Astrocyte of the spinal cord (primary cell): ENCODE measurements around the gene MSL1.
A peak's percentile ranks its signal among the peaks of the same experiment; 100 is the strongest.

Source experiments
- DNase-seq: peaks from one replicate; pipeline ENCODE4 v3.0.0; 2011; ENCODE audit warnings: low read depth, low spot score
- H3K4me3 ChIP-seq: 2 replicates; pipeline ENCODE4 v1.5.1; 2011; ENCODE audit warnings: low read depth, mild to moderate bottlenecking, low read length, moderate library complexity
- in situ Hi-C: cut with HindIII; loops from 2 replicates; pipeline ENCODE4 v1.10.0; 2017; ENCODE audit warnings: low sequenced_read_pairs
- TF ChIP-seq, protein P1 (sequence below): IDR thresholded peaks from 2 replicates; pipeline ENCODE4 v1.5.1; 2012; ENCODE audit warnings: low read depth, mild to moderate bottlenecking, low read length, inconsistent platforms

The MSL1 gene, protein sequence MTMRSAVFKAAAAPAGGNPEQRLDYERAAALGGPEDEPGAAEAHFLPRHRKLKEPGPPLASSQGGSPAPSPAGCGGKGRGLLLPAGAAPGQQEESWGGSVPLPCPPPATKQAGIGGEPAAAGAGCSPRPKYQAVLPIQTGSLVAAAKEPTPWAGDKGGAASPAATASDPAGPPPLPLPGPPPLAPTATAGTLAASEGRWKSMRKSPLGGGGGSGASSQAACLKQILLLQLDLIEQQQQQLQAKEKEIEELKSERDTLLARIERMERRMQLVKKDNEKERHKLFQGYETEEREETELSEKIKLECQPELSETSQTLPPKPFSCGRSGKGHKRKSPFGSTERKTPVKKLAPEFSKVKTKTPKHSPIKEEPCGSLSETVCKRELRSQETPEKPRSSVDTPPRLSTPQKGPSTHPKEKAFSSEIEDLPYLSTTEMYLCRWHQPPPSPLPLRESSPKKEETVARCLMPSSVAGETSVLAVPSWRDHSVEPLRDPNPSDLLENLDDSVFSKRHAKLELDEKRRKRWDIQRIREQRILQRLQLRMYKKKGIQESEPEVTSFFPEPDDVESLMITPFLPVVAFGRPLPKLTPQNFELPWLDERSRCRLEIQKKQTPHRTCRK

DNA sequence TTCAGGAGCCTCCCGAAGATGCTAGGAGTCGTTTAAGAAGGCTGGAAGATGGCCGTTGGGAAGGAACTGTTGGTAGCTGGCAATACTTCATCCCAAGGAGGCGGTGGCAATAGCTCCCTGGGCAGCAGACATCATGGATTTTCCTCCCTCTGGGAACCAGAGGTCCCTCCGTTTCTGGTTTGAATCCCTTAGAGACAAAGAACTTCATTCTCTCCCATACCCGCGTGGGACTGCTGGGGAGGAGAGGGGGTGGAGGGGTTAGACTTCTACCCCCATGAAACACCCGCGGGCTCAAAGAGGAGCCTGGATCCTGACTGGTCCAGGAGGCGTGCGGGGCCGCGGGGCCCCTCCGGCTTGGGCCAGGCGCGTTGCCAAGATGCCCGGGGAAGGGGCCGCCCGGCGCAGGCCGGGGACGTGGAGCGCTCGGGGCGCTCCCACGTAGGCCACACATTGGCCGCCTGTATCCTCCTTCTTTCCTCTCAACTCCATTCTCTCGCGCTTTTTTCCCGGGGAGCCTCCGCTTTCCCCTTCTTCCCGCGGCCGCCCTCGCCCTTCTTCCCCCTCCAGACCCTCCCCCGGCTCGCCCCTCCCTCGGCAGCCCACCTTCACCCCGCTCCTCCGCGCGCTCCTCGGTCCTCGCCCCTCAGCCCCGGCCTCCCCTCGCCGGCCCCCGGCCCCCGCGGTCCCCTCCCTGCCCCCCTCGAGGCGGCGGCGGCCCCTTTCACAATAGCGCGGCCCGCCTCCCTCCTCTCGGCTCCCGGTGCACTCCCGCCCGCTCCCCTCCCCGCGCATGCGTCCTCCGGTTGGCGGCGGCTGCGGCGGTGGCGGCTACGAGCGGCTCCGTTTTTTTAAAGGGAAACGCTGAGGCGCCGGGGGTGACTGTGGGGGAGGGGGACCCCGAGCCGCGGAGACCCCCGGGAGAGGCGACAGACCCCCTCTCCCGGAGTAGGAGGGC, at the start of gene MSL1:
TSS of gene MSL1 (plus strand) at position 791 of the 955 bp plus-strand sequence. CDS start 642 bp downstream, outside the sequence.
- peak; percentile 84 for DNase-seq
- TF ChIP-seq, protein P1, sequence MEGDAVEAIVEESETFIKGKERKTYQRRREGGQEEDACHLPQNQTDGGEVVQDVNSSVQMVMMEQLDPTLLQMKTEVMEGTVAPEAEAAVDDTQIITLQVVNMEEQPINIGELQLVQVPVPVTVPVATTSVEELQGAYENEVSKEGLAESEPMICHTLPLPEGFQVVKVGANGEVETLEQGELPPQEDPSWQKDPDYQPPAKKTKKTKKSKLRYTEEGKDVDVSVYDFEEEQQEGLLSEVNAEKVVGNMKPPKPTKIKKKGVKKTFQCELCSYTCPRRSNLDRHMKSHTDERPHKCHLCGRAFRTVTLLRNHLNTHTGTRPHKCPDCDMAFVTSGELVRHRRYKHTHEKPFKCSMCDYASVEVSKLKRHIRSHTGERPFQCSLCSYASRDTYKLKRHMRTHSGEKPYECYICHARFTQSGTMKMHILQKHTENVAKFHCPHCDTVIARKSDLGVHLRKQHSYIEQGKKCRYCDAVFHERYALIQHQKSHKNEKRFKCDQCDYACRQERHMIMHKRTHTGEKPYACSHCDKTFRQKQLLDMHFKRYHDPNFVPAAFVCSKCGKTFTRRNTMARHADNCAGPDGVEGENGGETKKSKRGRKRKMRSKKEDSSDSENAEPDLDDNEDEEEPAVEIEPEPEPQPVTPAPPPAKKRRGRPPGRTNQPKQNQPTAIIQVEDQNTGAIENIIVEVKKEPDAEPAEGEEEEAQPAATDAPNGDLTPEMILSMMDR, result no peak

DNA sequence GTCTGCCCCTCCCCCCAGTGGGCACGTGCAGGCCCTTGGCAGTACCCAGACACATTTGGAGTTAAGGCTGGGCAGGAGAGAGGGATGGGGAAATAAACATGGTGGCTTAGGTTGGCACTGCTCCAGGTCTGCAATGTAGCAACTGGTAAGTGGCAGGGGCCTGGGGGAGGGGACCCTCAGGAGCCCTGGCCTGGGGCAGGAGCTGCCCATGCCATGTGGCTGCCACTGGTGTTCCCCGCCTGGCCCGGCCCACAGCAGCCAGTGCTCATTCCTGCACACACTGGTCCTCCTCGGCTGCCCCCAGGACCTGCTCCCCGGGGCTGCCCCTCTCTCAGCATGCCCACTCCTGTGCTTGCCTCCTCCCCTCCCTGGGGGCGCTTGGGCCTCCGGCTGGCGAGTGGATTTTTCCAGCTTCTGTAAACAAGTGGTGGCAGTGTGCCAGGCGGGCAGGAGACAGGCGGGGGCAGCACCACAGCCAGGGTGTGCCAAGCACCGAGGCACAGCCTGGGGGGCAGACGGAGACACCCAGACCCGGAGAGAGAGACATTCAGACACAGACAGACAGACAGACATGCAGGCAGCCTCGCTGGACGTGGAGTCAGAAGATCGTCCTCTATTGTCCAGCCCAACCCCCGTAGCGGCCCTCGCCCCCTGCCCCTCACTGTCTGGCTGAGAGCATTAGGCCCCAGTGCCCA, 49.6 kb upstream of the MSL1 start:
- TF ChIP-seq, protein P1, result no peak
- DNase-seq, result no peak
- in situ Hi-C loops, result loop anchor here (25.0 kb wide), 1 partner anchor 115 kb away; the partner anchor contains the start of gene RAPGEFL1
- H3K4me3 ChIP-seq, result no peak overlapping the region

More for the DNA sequence above, at the start of gene MSL1:
- in situ Hi-C loops, result no loop called here
- peak within 1 kb of the TSS; percentile 88 for H3K4me3 ChIP-seq

DNA sequence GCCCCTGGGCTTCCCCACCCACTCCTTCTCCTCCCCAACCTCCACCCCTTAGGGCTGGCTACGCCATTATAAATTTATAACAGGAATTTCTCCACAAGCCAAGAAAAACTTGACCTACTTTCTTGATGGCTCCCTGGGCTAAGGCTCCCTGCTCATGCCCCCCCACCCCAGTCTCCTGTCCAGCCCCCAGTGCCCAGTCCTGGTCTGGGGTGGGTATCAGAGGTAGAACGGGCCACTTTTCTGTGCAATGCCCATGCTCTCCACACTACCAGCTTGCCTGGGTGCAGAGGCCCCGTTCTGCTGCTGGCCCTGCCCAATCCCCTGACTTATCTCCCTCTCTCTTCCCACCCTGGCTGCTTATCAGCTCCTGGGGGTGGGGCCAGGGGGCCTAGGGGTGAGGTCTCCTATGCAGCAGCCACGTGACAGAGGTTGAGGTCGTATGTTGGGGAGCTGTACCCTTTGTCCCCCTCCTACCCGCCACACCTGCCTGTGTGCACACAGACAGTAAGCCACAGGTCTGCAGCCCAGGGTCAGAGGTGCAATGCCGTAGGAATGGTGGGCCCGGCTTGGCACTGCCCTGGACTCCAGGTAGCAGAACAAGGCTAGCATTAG, 48.9 kb upstream of the MSL1 start:
- TF ChIP-seq, protein P1, result no peak
- no peak for DNase-seq
- in situ Hi-C loops, result loop anchor here (25.0 kb wide), 1 partner anchor 114 kb away; the partner anchor contains the start of gene RAPGEFL1
- H3K4me3 ChIP-seq, result no peak overlapping the region

DNA sequence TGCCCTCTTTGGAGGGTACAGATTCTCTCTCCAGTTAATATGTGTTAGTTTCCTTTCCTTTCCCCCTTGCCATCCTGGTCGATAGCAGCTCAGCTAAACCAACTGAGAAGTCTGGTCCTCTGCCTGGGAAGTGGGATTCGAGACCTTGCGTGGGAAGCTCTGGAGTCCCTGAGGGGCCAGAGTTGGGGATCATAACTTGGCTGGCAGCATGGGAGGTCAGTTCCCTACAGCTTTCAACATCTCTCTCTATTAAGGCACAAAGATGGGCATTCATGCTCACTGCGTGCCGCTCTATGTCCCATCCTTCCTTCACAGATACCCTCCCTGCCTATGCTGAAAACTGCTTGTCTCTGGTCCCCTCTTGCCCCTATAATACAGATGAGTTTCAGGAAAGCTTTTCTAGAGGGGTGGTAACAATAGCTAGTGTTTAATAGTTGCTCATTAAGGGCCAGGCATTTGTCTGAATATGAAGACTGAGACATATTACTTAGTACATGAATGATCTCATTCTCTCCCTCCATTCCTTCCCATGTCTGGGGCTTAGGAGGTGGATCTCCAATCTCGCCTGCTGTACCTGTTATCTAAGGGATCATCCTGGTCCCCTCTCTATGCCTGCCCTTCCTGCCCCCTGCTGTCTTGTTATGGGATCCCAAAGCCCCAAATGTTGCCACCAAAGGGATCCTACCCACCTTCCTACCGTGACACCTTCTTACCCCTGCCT, 48.2 kb upstream of the MSL1 start:
- TF ChIP-seq, protein P1, result no peak
- DNase-seq, result no peak
- no peak overlapping the region for H3K4me3 ChIP-seq
- in situ Hi-C loops, result loop anchor here (25.0 kb wide), 1 partner anchor 114 kb away; the partner anchor contains the start of gene RAPGEFL1

DNA sequence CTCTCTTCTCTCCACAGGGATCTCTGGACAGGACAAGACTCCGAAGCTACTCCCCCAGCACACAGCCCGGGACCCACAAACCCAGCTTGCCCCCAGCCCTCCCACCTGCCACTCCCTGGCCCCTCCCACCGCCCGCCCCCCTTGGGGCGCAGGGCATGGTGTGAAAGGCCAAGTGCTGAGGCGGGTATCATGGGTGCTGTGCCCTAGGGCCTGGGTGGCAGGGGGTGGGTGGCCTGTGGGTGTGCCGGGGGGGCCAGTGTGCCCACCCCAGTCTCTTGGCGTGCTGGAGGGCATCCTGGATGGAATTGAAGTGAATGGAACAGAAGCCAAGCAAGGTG, 47.6 kb upstream of the MSL1 start:
- in situ Hi-C loops, result loop anchor here (25.0 kb wide), 1 partner anchor 113 kb away; the partner anchor contains the start of gene RAPGEFL1
- no peak for DNase-seq
- TF ChIP-seq, protein P1, result no peak
- H3K4me3 ChIP-seq, result no peak overlapping the region
